ENCODE data around the gene MAPRE2.

DNA sequence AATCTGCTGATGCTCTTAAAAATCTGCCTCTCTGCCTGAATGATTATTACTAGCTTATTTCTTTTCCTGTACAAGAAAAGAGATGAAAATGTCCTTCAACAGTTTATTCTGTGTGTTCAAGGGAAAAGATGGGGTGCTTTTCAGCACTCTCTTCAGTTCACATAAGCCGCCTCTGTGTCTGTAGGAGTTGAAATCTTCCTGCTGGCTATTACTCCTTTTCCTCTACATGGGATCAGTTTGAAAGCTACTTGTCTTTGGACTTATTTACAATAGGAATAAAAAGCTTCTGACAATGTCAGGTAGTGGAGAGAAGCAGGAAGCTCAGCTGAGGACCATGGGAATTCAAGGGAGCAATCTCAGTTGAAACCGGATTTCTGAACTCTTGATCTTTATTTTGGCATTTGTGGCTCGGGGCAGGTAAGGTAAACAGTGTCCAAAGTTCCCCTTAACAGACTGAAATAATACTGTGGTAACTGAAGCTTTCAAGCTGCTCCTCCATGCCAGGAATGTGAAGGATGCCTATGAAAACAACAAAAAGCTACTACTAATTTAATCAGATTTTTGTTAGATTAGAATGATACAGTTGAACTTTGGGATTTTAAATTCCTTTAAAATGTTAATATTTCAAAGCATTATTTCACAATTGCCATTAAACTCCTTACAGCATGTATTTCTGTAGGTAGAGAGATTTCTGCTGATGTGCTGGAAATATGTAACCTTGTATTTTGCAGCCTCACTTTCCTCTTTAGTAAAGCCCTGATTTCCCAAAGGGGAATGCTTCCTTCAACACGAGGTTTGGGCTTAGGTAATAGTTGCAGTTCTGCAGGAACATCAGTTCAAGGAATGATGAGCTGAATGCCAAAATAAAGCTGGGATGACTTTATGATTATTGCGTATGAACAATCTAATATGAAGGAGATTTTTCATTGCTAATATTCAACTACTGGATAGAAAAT, 43.6 kb downstream of the MAPRE2 start:
- TF ChIP-seq CTCF (conservative IDR thresholded peaks at IDR 0.05 in 1 of 2, IDR thresholded peaks at IDR 0.05 in 1 of 2; ENCODE audit: low read depth in 1 of 2, low read length in 2 of 2): no peak
- TF ChIP-seq EZH2 (IDR thresholded peaks at IDR 0.05; ENCODE audit: low read length, missing control alignments): no peak
